Kidney glomerular epithelial cell (primary cell): ENCODE measurements around the gene NOD1.
"Not testable (repeated sequence)": the region's sequence is repeated elsewhere in the genome, so short reads cannot be mapped to it uniquely, and the experiment has no call there.

Source experiments
- DNase-seq: peaks from one replicate; lab custom pipeline; 2025; lab: John Stamatoyannopoulos, UW

Gene NOD1

GRCh38 chr7:30447466-30447865 lies 31.1 kb downstream of the NOD1 start:
- no peak for DNase-seq

GRCh38 chr7:30446266-30446665 lies 32.3 kb downstream of the NOD1 start:
- no peak for DNase-seq

GRCh38 chr7:30445770-30446169 lies 32.8 kb downstream of the NOD1 start:
- no peak for DNase-seq

GRCh38 chr7:30437823-30438574 lies 40.6 kb downstream of the NOD1 start:
- no peak for DNase-seq

- DNase-seq: no peak
These were observed 42.1 kb downstream of the NOD1 start for GRCh38 chr7:30436518-30436917.

GRCh38 chr7:30436046-30436445 lies 42.5 kb downstream of the NOD1 start:
- no peak for DNase-seq

- no peak for DNase-seq
These were observed 44.3 kb downstream of the NOD1 start for GRCh38 chr7:30434140-30434799.

- no peak for DNase-seq
These were observed 45.1 kb downstream of the NOD1 start for GRCh38 chr7:30433506-30433905.

- DNase-seq: no peak
These were observed 45.5 kb downstream of the NOD1 start for GRCh38 chr7:30433082-30433481.

- DNase-seq: no peak
These were observed 47.8 kb downstream of the NOD1 start for GRCh38 chr7:30430777-30431176.

GRCh38 chr7:30430276-30430675 lies 48.3 kb downstream of the NOD1 start:
- DNase-seq: no peak

- DNase-seq: no peak
These were observed 49.4 kb downstream of the NOD1 start for GRCh38 chr7:30429156-30429530.

- no peak for DNase-seq
These were observed 50.1 kb downstream of the NOD1 start for GRCh38 chr7:30428246-30429155.

GRCh38 chr7:30427296-30428070 lies 51.1 kb downstream of the NOD1 start:
- DNase-seq: no peak

GRCh38 chr7:30424506-30424905 lies 54.1 kb downstream of the NOD1 start:
- DNase-seq: no peak

GRCh38 chr7:30423788-30424505 lies 54.6 kb downstream of the NOD1 start:
- DNase-seq: no peak

GRCh38 chr7:30422922-30423321 lies 55.7 kb downstream of the NOD1 start:
- DNase-seq: no peak

GRCh38 chr7:30421647-30422196 lies 56.9 kb downstream of the NOD1 start:
- DNase-seq: no peak

- no peak for DNase-seq
These were observed 57.9 kb downstream of the NOD1 start for GRCh38 chr7:30420662-30421061.

- DNase-seq: not testable (repeated sequence)
These were observed 58.5 kb downstream of the NOD1 start for GRCh38 chr7:30420080-30420479.

- no peak for DNase-seq
These were observed 64.7 kb downstream of the NOD1 start for GRCh38 chr7:30413864-30414263.
